ENCODE data around the gene FAM131B. TPM values are rescaled to one million over a fixed set of nuclear protein-coding genes. Genes with fewer than 3 reads are reported as not detected.

Gene FAM131B
- total RNA-seq, 1 experiment from 2014 or later, result 6.9 TPM

DNA sequence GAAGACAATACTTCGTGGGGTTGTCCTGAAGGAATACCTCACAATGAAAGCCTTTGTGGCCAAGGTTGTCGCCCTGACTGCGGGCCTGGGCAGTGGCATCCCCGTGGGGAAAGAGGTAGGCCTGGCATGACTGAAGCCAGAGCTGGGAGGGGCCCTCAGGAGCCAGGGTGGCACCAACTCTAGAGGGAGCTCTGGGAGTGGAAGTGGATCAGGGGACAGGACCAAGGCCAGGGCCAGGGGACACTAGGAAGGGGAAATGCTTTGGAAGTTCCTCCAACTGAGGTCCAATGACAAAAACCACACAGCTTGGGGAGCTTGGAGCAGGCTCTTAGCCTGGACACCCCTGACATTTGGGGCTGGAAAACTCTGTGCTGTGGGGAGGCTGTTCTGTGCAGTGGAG lies 40.8 kb downstream of the FAM131B start:
- no peaks in the 10 kb centered on the region for H4K20me1 ChIP-seq (ENCODE audit: low read length)
- ChIA-PET POLR2A (ENCODE audit: unreplicated experiment) (no interaction called here), CTCF (no interaction called here)
- no peaks in the 10 kb centered on the region for H3F3A ChIP-seq (ENCODE audit: low read length, unreplicated experiment)
- H3K4me1 ChIP-seq (ENCODE audit: insufficient read depth, low read length), result peaks cover 33% of the 10 kb centered on the region
- TF ChIP-seq, protein P1, sequence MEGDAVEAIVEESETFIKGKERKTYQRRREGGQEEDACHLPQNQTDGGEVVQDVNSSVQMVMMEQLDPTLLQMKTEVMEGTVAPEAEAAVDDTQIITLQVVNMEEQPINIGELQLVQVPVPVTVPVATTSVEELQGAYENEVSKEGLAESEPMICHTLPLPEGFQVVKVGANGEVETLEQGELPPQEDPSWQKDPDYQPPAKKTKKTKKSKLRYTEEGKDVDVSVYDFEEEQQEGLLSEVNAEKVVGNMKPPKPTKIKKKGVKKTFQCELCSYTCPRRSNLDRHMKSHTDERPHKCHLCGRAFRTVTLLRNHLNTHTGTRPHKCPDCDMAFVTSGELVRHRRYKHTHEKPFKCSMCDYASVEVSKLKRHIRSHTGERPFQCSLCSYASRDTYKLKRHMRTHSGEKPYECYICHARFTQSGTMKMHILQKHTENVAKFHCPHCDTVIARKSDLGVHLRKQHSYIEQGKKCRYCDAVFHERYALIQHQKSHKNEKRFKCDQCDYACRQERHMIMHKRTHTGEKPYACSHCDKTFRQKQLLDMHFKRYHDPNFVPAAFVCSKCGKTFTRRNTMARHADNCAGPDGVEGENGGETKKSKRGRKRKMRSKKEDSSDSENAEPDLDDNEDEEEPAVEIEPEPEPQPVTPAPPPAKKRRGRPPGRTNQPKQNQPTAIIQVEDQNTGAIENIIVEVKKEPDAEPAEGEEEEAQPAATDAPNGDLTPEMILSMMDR (conservative IDR thresholded peaks at IDR 0.05; ENCODE audit: low read depth, low read length), result peak; percentile 62
- TF ChIP-seq EZH2phosphoT487 (IDR thresholded peaks at IDR 0.05; ENCODE audit: borderline replicate concordance, low read length) (no peak), EZH2 (IDR thresholded peaks at IDR 0.05; ENCODE audit: low read length, unreplicated experiment) (no peak)
- BruUV-seq (replicated peaks), result no TSS peak
- intact Hi-C loops (cut with micrococcal nuclease), result no loop called here
- H3K9me3 ChIP-seq (ENCODE audit: low read length), result no peaks in the 10 kb centered on the region
- H3K27ac ChIP-seq (ENCODE audit: low read length), result no peak overlapping the region
- no peak overlapping the region for H3K4me3 ChIP-seq (ENCODE audit: low read length)
- ATAC-seq (peak; percentile 43), DNase-seq (peak; percentile 48)
- no peak overlapping the region for H3K9ac ChIP-seq (ENCODE audit: low read length)
- no peaks in the 10 kb centered on the region for H3K9me2 ChIP-seq (replicated peaks; ENCODE audit: low read length)
- no peak overlapping the region for H2AFZ ChIP-seq (ENCODE audit: low read length)
- no peaks in the 10 kb centered on the region for H3K36me3 ChIP-seq (ENCODE audit: low read depth, low read length)
- H3K79me2 ChIP-seq (ENCODE audit: low read length), result no peaks in the 10 kb centered on the region
- no peak overlapping the region for H3K4me2 ChIP-seq (ENCODE audit: low read length)
- no peaks in the 10 kb centered on the region for H3K27me3 ChIP-seq (ENCODE audit: low read length)

DNA sequence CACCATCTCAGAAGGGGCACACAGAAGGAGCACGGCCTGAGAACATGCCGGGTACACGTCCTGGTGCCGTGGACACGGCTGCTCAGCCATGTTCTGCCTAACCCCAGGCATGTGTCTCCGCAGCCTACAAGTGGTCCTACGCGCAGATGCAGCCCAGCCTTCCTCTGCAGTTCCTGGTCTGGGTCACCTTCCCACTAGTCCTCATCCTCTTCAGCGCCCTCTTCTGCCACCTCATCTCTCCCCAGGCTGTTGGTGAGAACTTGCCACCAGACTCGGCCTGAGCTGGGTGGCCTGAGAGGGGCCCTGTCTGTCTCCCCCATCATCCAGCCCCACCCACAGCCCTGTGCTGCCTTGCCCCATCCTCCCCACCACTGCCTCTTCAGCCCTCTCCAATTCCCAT lies 41.3 kb downstream of the FAM131B start:
- no TSS peak for BruUV-seq (replicated peaks)
- CTCF ChIA-PET, result no interaction called here
- DNase-seq, result no peak

DNA sequence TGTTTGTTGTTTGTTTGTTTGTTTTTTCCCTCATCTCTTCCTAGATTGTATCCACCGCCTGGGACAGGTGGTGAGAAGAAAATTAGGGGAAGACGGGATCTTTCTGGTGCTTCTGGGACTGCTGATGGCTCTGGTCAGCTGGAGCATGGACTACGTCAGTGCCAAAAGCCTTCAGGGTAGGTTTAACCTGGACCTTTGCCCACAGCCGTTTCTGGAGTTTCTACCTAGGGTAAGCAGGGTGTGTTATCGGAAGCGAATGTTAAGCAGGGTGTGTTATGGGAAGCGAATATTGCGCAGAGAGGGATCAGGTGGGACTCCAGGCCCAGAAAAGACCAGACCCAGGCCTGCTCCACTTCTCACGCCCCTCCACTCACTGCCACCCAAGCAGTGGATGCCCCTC lies 41.9 kb downstream of the FAM131B start:
- TF ChIP-seq, protein P1 (conservative IDR thresholded peaks at IDR 0.05; ENCODE audit: low read depth, low read length), result no peak
- no peak for TF ChIP-seq EZH2 (IDR thresholded peaks at IDR 0.05; ENCODE audit: low read length, unreplicated experiment)
- no peak for TF ChIP-seq EZH2phosphoT487 (IDR thresholded peaks at IDR 0.05; ENCODE audit: borderline replicate concordance, low read length)
- H3F3A ChIP-seq (ENCODE audit: low read length, unreplicated experiment), result no peaks in the 10 kb centered on the region
- no peaks in the 10 kb centered on the region for H3K79me2 ChIP-seq (ENCODE audit: low read length)
- no peaks in the 10 kb centered on the region for H3K36me3 ChIP-seq (ENCODE audit: low read depth, low read length)
- POLR2A ChIA-PET (ENCODE audit: unreplicated experiment), result no interaction called here
- H3K4me2 ChIP-seq (ENCODE audit: low read length), result no peak overlapping the region
- no peak; the same call in 1 of the 2 replicates for ATAC-seq
- CTCF ChIA-PET, result no interaction called here
- no peak overlapping the region for H3K9ac ChIP-seq (ENCODE audit: low read length)
- H3K27ac ChIP-seq (ENCODE audit: low read length), result no peak overlapping the region
- no peaks in the 10 kb centered on the region for H3K27me3 ChIP-seq (ENCODE audit: low read length)
- no TSS peak for BruUV-seq (replicated peaks)
- intact Hi-C loops (cut with micrococcal nuclease), result no loop called here
- peaks cover 25% of the 10 kb centered on the region for H3K4me1 ChIP-seq (ENCODE audit: insufficient read depth, low read length)
- H4K20me1 ChIP-seq (ENCODE audit: low read length), result no peaks in the 10 kb centered on the region
- no peaks in the 10 kb centered on the region for H3K9me2 ChIP-seq (replicated peaks; ENCODE audit: low read length)
- H2AFZ ChIP-seq (ENCODE audit: low read length), result no peak overlapping the region
- no peak overlapping the region for H3K4me3 ChIP-seq (ENCODE audit: low read length)
- no peaks in the 10 kb centered on the region for H3K9me3 ChIP-seq (ENCODE audit: low read length)
- peak; percentile 60 for DNase-seq

More for the DNA sequence above, 41.3 kb downstream of the FAM131B start:
- Histone ChIP-seq H2AFZ (ENCODE audit: low read length) (no peak overlapping the region), H3K4me3 (ENCODE audit: low read length) (no peak overlapping the region), H3K9me2 (replicated peaks; ENCODE audit: low read length) (no peaks in the 10 kb centered on the region), H3K27me3 (ENCODE audit: low read length) (no peaks in the 10 kb centered on the region), H3K9ac (ENCODE audit: low read length) (no peak overlapping the region), H3K4me2 (ENCODE audit: low read length) (no peak overlapping the region), H3K79me2 (ENCODE audit: low read length) (no peaks in the 10 kb centered on the region), H4K20me1 (ENCODE audit: low read length) (no peaks in the 10 kb centered on the region), H3K9me3 (ENCODE audit: low read length) (no peaks in the 10 kb centered on the region), H3F3A (ENCODE audit: low read length, unreplicated experiment) (no peaks in the 10 kb centered on the region), H3K27ac (ENCODE audit: low read length) (no peak overlapping the region), H3K4me1 (ENCODE audit: insufficient read depth, low read length) (peaks cover 32% of the 10 kb centered on the region), H3K36me3 (ENCODE audit: low read depth, low read length) (no peaks in the 10 kb centered on the region)
- TF ChIP-seq, protein P1 (conservative IDR thresholded peaks at IDR 0.05; ENCODE audit: low read depth, low read length), result no peak
- TF ChIP-seq EZH2 (IDR thresholded peaks at IDR 0.05; ENCODE audit: low read length, unreplicated experiment) (no peak), EZH2phosphoT487 (IDR thresholded peaks at IDR 0.05; ENCODE audit: borderline replicate concordance, low read length) (no peak)
- POLR2A ChIA-PET (ENCODE audit: unreplicated experiment), result no interaction called here
- intact Hi-C loops (cut with micrococcal nuclease), result no loop called here
- ATAC-seq, result no peak

Data from PC-3 (cell line).